ENCODE measurements around the gene AK5. TPM values are rescaled to one million over a fixed set of nuclear protein-coding genes. Genes with fewer than 3 reads are reported as not detected.

AK5 gene
- total RNA-seq, 6 experiments from 2014 or later: 51.9 to 77.6 (median 70.8) TPM

GRCh38 chr1:77373702-77374101 lies 91.9 kb downstream of the AK5 start:
- Mint-ChIP-seq H3K4me1 (ENCODE audit: low read depth) (peaks cover 44% of the 10 kb centered on the region), H3K36me3 (ENCODE audit: low read depth) (peaks cover 26% of the 10 kb centered on the region), H3K9me3 (no peaks in the 10 kb centered on the region), H3K27me3 (ENCODE audit: insufficient read depth) (no peaks in the 10 kb centered on the region; the same call in none of the 2 replicates), H3K4me3 (no peak overlapping the region), H3K27ac (no peak overlapping the region)
- TF ChIP-seq, protein P1, sequence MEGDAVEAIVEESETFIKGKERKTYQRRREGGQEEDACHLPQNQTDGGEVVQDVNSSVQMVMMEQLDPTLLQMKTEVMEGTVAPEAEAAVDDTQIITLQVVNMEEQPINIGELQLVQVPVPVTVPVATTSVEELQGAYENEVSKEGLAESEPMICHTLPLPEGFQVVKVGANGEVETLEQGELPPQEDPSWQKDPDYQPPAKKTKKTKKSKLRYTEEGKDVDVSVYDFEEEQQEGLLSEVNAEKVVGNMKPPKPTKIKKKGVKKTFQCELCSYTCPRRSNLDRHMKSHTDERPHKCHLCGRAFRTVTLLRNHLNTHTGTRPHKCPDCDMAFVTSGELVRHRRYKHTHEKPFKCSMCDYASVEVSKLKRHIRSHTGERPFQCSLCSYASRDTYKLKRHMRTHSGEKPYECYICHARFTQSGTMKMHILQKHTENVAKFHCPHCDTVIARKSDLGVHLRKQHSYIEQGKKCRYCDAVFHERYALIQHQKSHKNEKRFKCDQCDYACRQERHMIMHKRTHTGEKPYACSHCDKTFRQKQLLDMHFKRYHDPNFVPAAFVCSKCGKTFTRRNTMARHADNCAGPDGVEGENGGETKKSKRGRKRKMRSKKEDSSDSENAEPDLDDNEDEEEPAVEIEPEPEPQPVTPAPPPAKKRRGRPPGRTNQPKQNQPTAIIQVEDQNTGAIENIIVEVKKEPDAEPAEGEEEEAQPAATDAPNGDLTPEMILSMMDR (IDR thresholded peaks at IDR 0.05): no peak
- no peak for DNase-seq

DNA sequence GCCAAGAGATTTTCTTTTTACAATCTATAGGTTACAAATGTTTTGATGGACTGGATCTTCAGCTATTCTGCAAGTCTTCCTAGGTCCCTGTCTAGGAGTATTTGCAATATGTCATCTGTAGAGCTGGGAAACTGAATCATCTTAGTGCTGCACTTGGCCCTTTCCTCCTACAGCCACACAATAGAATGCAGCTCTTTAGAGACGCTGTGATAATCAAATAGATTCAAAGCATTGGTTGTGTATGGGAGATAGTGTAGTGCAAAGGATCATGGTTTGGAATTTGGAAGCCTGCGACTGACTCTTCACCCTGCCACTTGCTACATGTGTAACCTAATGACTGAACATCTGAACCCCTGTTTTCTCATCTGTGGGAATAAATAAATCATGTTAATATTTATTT lies 93.7 kb downstream of the AK5 start:
- Mint-ChIP-seq H3K4me3 (no peak overlapping the region), H3K4me1 (ENCODE audit: low read depth) (peaks cover 49% of the 10 kb centered on the region)
- TF ChIP-seq, protein P1 (IDR thresholded peaks at IDR 0.05): no peak

GRCh38 chr1:77375990-77376389 lies 94.2 kb downstream of the AK5 start:
- Mint-ChIP-seq H3K9me3 (no peaks in the 10 kb centered on the region), H3K36me3 (ENCODE audit: low read depth) (peaks cover 33% of the 10 kb centered on the region), H3K4me3 (no peak overlapping the region), H3K27ac (no peak overlapping the region), H3K4me1 (ENCODE audit: low read depth) (peaks cover 48% of the 10 kb centered on the region), H3K27me3 (ENCODE audit: insufficient read depth) (no peaks in the 10 kb centered on the region; the same call in none of the 2 replicates)
- TF ChIP-seq, protein P1 (IDR thresholded peaks at IDR 0.05): no peak
- no peak for DNase-seq

More for the DNA sequence above, 93.7 kb downstream of the AK5 start:
- DNase-seq: no peak
- peaks cover 29% of the 10 kb centered on the region for H3K36me3 Mint-ChIP-seq (ENCODE audit: low read depth)
- H3K9me3 Mint-ChIP-seq: no peaks in the 10 kb centered on the region
- H3K27me3 Mint-ChIP-seq (ENCODE audit: insufficient read depth): no peaks in the 10 kb centered on the region; the same call in none of the 2 replicates
- no peak overlapping the region for H3K27ac Mint-ChIP-seq

GRCh38 chr1:77378723-77379535 lies 97.1 kb downstream of the AK5 start:
- Mint-ChIP-seq H3K4me1 (ENCODE audit: low read depth) (peaks cover 27% of the 10 kb centered on the region), H3K4me3 (no peak overlapping the region), H3K27me3 (ENCODE audit: insufficient read depth) (no peaks in the 10 kb centered on the region; the same call in none of the 2 replicates), H3K36me3 (ENCODE audit: low read depth) (peaks cover 28% of the 10 kb centered on the region), H3K27ac (no peak overlapping the region), H3K9me3 (no peaks in the 10 kb centered on the region)
- TF ChIP-seq, protein P1 (IDR thresholded peaks at IDR 0.05): no peak
- DNase-seq: no peak

DNA sequence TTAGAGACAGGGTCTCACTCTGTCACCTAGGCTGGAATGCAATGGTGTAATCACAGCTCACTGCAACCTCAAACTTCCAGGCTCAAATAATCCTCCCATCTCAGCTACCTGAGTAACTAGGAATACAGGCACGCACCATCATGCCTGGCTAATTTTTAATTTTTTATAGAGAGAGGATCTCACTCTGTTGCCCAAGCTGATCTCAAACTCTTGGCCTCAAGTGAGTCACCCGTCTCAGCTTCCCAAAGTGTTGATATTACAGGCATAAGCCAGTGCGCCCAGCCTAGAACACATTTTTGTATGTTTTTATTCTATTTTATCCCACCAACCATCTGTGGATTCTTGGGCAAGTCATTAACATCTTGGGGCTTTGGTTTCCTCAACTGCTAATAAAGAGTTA lies 100.5 kb downstream of the AK5 start:
- TF ChIP-seq, protein P1 (IDR thresholded peaks at IDR 0.05): no peak
- Mint-ChIP-seq H3K4me3 (no peak overlapping the region), H3K4me1 (ENCODE audit: low read depth) (peaks cover 49% of the 10 kb centered on the region), H3K27ac (no peak overlapping the region), H3K9me3 (no peaks in the 10 kb centered on the region), H3K27me3 (ENCODE audit: insufficient read depth) (no peaks in the 10 kb centered on the region; the same call in 1 of the 2 replicates), H3K36me3 (ENCODE audit: low read depth) (peaks cover 13% of the 10 kb centered on the region)
- no peak for DNase-seq

Data from HFFc6 (cell line).